D721Med (cell line): ENCODE data around the gene STMN1.

Experiments
- DNase-seq: peaks from one replicate; pipeline ENCODE4 v3.0.0; 2011; ENCODE audit warnings: low spot score; ENCODE audit not compliant: insufficient read length
- FAIRE-seq: peaks from 2 replicates; lab custom pipeline; 2011; peaks lifted over from hg19 to GRCh38; lab: Jason Lieb, UNC
- CTCF ChIP-seq: IDR thresholded peaks from 2 replicates; pipeline ENCODE4 v1.5.1; 2012; ENCODE audit warnings: mild to moderate bottlenecking, control low read depth; ENCODE audit not compliant: insufficient read depth; ENCODE audit errors: missing control alignments

The STMN1 gene

GRCh38 chr1:25909040-25909439 is 2.8 kb upstream of the STMN1 start:
- TF ChIP-seq CTCF = no peak
- FAIRE-seq = no peak
- no peak for DNase-seq

GRCh38 chr1:25908161-25908560 is 1.9 kb upstream of the STMN1 start:
- TF ChIP-seq CTCF = no peak
- no peak for DNase-seq
- no peak for FAIRE-seq

GRCh38 chr1:25907601-25908000 is 1.4 kb upstream of the STMN1 start:
- FAIRE-seq (no peak), DNase-seq (no peak)
- no peak for TF ChIP-seq CTCF

GRCh38 chr1:25906644-25907300 is 553 bp upstream of the STMN1 start:
- no peak for TF ChIP-seq CTCF
- DNase-seq = no peak
- no peak for FAIRE-seq

- FAIRE-seq = no peak
- no peak for TF ChIP-seq CTCF
- no peak for DNase-seq
Observed at GRCh38 chr1:25904943-25905679, 1.1 kb downstream of the STMN1 start.

- no peak for TF ChIP-seq CTCF
- no peak for FAIRE-seq
- no peak for DNase-seq
Observed at GRCh38 chr1:25903986-25904385, 2.2 kb downstream of the STMN1 start.

- no peak for TF ChIP-seq CTCF
- DNase-seq = no peak
- FAIRE-seq = no peak
Observed at GRCh38 chr1:25902462-25902861, 3.8 kb downstream of the STMN1 start.
